GM06990 (cell line): ENCODE data around the gene OPN4.

Experiments
- DNase-seq: peaks from one replicate; pipeline ENCODE4 v3.0.0-alpha.2; 2011; ENCODE audit not compliant: insufficient read length; ENCODE audit errors: extremely low read depth
- H3K27me3 ChIP-seq: replicated peaks from 2 replicates; pipeline ENCODE4 v1.6.0; 2011; ENCODE audit warnings: low read length; ENCODE audit not compliant: control insufficient read depth, insufficient read depth
- H3K36me3 ChIP-seq: 2 replicates; pipeline ENCODE4 v1.5.1; 2011; ENCODE audit warnings: low read length; ENCODE audit not compliant: control insufficient read depth, insufficient read depth
- H3K4me3 ChIP-seq: replicated peaks from 2 replicates; pipeline ENCODE4 v1.5.1; 2011; ENCODE audit warnings: low read depth, mild to moderate bottlenecking, control low read depth, low read length
- TF ChIP-seq, protein P1 (sequence below): IDR thresholded peaks from 2 replicates; pipeline ENCODE4 v1.5.1; 2011; ENCODE audit warnings: low read length, control low read depth, mild to moderate bottlenecking, inconsistent platforms; ENCODE audit not compliant: insufficient read depth, poor library complexity, severe bottlenecking

Gene OPN4

GRCh38 chr10:86699991-86700840 is 45.9 kb downstream of the OPN4 start:
- TF ChIP-seq, protein P1, sequence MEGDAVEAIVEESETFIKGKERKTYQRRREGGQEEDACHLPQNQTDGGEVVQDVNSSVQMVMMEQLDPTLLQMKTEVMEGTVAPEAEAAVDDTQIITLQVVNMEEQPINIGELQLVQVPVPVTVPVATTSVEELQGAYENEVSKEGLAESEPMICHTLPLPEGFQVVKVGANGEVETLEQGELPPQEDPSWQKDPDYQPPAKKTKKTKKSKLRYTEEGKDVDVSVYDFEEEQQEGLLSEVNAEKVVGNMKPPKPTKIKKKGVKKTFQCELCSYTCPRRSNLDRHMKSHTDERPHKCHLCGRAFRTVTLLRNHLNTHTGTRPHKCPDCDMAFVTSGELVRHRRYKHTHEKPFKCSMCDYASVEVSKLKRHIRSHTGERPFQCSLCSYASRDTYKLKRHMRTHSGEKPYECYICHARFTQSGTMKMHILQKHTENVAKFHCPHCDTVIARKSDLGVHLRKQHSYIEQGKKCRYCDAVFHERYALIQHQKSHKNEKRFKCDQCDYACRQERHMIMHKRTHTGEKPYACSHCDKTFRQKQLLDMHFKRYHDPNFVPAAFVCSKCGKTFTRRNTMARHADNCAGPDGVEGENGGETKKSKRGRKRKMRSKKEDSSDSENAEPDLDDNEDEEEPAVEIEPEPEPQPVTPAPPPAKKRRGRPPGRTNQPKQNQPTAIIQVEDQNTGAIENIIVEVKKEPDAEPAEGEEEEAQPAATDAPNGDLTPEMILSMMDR: no peak
- Histone ChIP-seq H3K27me3 (peaks cover 1% of the 10 kb centered on the region; the same call in 1 of the 2 replicates), H3K4me3 (no peak overlapping the region), H3K36me3 (no peaks in the 10 kb centered on the region)
- no peak for DNase-seq

DNA sequence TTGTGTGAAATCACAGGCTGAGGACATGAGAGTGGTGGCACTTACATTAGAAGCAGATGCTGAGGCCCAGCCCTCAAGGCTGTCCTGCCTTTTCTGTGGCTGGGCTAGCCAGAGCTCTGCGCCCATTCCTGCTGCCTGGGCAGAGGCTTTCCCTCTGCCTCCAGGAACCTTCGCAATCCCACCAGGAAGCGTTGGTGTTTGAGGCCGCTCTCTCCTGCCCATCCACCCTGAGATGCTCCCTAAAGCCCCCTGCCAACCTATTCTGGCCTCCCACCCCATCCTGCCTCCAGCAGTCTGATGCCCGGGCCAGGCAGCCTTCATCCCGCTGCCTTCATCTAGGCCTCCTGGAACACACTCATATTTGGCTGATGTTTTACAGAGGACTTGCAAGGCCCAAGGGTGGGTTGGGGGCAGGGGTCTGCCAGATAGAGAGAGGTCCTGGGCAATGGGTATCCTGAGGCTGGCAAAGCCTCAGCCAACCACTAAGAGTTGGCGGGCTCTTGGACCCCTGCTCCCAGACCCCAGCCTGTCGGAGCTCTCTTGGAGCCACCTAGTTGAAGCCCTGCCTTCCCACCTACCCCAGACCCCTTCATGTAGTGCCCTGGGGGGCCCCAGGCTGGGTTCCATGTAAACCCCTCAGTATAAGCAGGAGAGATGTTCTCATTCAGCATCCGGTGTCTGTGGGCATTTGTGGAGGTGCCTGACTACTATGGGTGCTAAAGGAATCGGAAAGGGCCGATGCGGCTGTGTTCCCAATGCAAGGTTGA is 46.7 kb downstream of the OPN4 start:
- H3K27me3 ChIP-seq: peaks cover 1% of the 10 kb centered on the region; the same call in 1 of the 2 replicates
- H3K4me3 ChIP-seq: no peak overlapping the region
- TF ChIP-seq, protein P1: no peak
- H3K36me3 ChIP-seq: no peaks in the 10 kb centered on the region
- DNase-seq: no peak

DNA sequence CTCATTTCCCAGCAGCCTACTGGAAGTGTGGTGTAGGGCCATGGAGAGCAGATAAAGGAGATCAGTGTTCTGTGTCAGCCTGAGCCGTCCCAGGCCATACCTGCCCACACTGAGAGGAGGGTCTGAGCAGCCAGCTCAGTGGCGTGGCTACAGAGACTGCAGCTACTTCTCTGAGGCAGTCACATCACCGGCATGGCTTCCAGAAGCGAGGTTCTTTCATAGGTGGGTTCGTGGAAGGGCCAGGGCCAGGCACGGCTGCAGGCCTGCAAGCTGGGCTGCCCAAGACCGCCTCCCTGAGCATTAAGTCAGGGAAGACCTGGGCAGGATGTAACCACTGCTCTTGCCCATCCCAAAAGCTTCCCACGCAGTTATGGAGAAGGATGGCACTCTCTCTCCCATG is 48.8 kb downstream of the OPN4 start:
- DNase-seq: no peak
- H3K4me3 ChIP-seq: no peak overlapping the region
- TF ChIP-seq, protein P1: no peak
- no peaks in the 10 kb centered on the region for H3K36me3 ChIP-seq
- peaks cover 1% of the 10 kb centered on the region; the same call in 1 of the 2 replicates for H3K27me3 ChIP-seq

DNA sequence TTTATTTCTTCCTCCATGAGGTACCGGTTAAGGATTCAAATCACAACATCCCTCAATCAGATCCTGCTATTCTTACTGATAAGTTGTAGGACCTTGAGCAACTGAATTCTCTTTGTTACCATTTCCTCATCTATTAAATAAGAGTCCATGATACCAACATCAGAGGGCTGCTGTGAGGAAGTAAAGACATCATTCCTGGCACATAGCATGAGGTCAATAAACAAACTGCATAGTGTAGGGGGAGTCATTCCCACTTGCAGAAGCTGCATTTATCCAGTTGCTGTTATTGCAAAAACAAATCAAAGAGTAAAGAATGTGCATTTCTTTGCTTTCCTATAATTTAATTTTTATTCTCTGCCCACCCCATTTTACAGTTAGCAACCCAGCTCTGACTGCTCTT is 50.8 kb downstream of the OPN4 start:
- Histone ChIP-seq H3K4me3 (no peak overlapping the region), H3K27me3 (peaks cover 1% of the 10 kb centered on the region; the same call in 1 of the 2 replicates), H3K36me3 (no peaks in the 10 kb centered on the region)
- no peak for DNase-seq
- TF ChIP-seq, protein P1: no peak

DNA sequence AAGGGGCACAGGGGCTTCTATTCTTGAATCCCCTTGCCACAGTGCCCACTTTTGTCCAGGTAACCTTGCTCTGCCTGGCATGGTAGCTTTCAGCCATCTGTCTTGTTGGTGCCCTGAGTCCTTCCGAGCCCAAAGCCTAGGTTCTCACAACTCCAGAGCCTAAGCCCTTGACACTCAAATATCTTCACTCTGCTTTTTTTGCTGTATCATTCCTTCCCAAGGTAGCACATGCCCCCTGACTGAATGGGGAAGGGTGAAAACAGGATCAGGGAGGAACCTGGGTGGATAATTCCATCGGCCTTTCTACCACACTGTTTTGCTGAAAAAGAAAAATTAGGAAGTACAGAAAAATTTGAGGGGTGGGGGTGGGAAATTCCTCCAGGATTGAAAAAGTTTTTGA is 51.6 kb downstream of the OPN4 start:
- TF ChIP-seq, protein P1: no peak
- no peak for DNase-seq
- no peaks in the 10 kb centered on the region for H3K27me3 ChIP-seq
- H3K36me3 ChIP-seq: no peaks in the 10 kb centered on the region
- no peak overlapping the region for H3K4me3 ChIP-seq
